Measurements from ENCODE around the gene GCK.

DNA sequence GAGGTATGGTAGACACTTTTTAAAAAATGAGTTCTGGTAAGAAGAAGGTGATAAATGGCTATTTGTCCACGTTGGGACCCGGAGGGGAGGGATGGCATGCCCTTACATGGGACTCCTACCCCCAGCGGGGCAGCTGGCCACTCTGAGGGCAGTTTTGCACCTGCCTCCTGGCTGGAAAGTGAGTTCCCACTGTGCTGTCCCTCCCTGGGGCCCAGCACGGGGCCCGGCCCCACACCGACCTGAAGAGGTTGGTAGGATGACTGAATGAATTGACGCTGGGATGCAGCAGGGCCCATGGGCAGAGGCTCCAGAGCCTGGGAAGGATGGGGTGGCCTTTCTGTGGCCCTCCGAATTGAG lies 85.7 kb downstream of the GCK start:
- TF ChIP-seq EP300 (IDR thresholded peaks at IDR 0.05) = no peak
- TF ChIP-seq, protein P1, sequence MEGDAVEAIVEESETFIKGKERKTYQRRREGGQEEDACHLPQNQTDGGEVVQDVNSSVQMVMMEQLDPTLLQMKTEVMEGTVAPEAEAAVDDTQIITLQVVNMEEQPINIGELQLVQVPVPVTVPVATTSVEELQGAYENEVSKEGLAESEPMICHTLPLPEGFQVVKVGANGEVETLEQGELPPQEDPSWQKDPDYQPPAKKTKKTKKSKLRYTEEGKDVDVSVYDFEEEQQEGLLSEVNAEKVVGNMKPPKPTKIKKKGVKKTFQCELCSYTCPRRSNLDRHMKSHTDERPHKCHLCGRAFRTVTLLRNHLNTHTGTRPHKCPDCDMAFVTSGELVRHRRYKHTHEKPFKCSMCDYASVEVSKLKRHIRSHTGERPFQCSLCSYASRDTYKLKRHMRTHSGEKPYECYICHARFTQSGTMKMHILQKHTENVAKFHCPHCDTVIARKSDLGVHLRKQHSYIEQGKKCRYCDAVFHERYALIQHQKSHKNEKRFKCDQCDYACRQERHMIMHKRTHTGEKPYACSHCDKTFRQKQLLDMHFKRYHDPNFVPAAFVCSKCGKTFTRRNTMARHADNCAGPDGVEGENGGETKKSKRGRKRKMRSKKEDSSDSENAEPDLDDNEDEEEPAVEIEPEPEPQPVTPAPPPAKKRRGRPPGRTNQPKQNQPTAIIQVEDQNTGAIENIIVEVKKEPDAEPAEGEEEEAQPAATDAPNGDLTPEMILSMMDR (IDR thresholded peaks at IDR 0.05) = no peak
- no peak for TF ChIP-seq POLR2A (IDR thresholded peaks at IDR 0.05)
- TF ChIP-seq POLR2AphosphoS5 (IDR thresholded peaks at IDR 0.05) = no peak

All from sigmoid colon (tissue), 4 donors.